Fibroblast of skin of right biceps (primary cell): Measurements from ENCODE around the gene MCTS1.
"Not testable (repeated sequence)": the region's sequence is repeated elsewhere in the genome, so short reads cannot be mapped to it uniquely, and the experiment has no call there.

Source experiments
- DNase-seq: peaks from one replicate; pipeline ENCODE4 v3.0.0-alpha.2; 2013

The MCTS1 gene

GRCh38 chrX:120603707-120604360, at the start of gene MCTS1:
Gene MCTS1 (plus strand): TSS chrX:120604101. CDS start chrX:120604237, 136 bp downstream.
- DNase-seq = peak; percentile 98

- no peak for DNase-seq
These were observed 47.6 kb upstream of the MCTS1 start for GRCh38 chrX:120556251-120556650.

- DNase-seq = no peak
These were observed 44.1 kb upstream of the MCTS1 start for GRCh38 chrX:120559804-120560203.

GRCh38 chrX:120560405-120560841, 43.5 kb upstream of the MCTS1 start:
- DNase-seq = peak; percentile 40

- DNase-seq = peak; percentile 96
These were observed 42.9 kb upstream of the MCTS1 start, which contains the start of gene CUL4B for GRCh38 chrX:120560842-120561633. Gene CUL4B (minus strand): TSS chrX:120560962. CDS start chrX:120560638, 324 bp downstream.

- DNase-seq = no peak
These were observed 42.0 kb upstream of the MCTS1 start for GRCh38 chrX:120561634-120562568.

- DNase-seq = no peak
These were observed 41.4 kb upstream of the MCTS1 start for GRCh38 chrX:120562569-120562926.

GRCh38 chrX:120564925-120565324, 39.0 kb upstream of the MCTS1 start:
- DNase-seq = no peak

GRCh38 chrX:120566817-120567216, 37.1 kb upstream of the MCTS1 start:
- DNase-seq = no peak

GRCh38 chrX:120568035-120568434, 35.9 kb upstream of the MCTS1 start:
- no peak for DNase-seq

- DNase-seq = no peak
These were observed 35.3 kb upstream of the MCTS1 start for GRCh38 chrX:120568609-120569008.

GRCh38 chrX:120570011-120570600, 33.8 kb upstream of the MCTS1 start:
- DNase-seq = no peak

- DNase-seq = not testable (repeated sequence)
These were observed 30.1 kb upstream of the MCTS1 start for GRCh38 chrX:120573806-120574205.

- DNase-seq = no peak
These were observed 28.4 kb upstream of the MCTS1 start for GRCh38 chrX:120575379-120576114.

GRCh38 chrX:120585702-120586101, 18.2 kb upstream of the MCTS1 start:
- DNase-seq = no peak

- peak; percentile 62 for DNase-seq
These were observed 471 bp downstream of the MCTS1 start for GRCh38 chrX:120604361-120604782.

GRCh38 chrX:120612086-120612485, 8.2 kb downstream of the MCTS1 start:
- no peak for DNase-seq

GRCh38 chrX:120614816-120615215, 10.9 kb downstream of the MCTS1 start:
- no peak for DNase-seq

GRCh38 chrX:120617996-120618630, 14.2 kb downstream of the MCTS1 start:
- DNase-seq = no peak

GRCh38 chrX:120625371-120625770, 21.5 kb downstream of the MCTS1 start:
- DNase-seq = peak; percentile 20
